T1000 (cell line): ENCODE data around the gene PLA2G12B.
"Not testable (repeated sequence)": the region's sequence is repeated elsewhere in the genome, so short reads cannot be mapped to it uniquely, and the experiment has no call there.

Experiments used
- DNase-seq: peaks from one replicate; lab custom pipeline; 2025; ENCODE audit warnings: mixed read lengths; lab: John Stamatoyannopoulos, UW

Gene PLA2G12B

GRCh38 chr10:72954596-72955554 is at the start of gene PLA2G12B:
Gene PLA2G12B (minus strand): TSS chr10:72954806. CDS start chr10:72954685, 121 bp downstream.
- DNase-seq = no peak

DNA sequence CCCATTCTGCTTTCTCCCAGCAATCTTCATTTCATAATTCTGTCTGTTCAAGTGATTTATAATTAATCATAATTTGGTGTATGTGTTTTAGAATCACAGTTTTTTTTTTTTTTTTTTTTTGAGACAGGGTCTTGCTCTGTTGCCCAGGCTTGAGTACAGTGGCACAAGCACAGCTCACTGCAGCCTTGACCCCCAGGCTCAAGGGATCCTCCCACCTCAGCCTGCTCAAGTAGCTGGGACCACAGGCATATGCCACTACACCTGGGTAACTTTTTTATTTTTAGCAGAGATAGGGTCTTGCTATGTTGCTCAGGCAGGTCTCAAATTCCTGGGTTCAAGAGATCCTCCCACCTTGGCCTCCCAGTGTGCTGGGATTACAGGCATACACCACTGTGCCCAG is 49.2 kb upstream of the PLA2G12B start:
- DNase-seq = no peak

DNA sequence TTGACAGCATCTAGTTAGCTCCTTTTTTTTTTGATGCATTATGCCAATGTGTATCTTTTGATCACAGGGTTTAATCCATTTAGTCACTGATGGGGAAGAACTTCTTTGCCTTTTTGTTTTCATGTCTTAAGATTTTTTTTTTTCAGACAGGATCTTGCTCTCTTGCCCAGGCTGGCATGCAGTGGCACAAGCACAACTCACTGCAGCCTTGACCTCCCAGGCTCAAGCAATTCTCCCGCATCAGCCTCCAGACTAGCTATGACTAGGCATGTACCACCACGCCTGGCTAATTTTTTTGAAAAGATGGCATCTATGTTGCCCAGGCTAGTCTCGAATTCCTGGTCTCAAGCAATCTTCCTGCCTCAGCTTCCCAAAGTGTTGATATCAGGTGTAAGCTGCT is 46.4 kb upstream of the PLA2G12B start:
- no peak for DNase-seq

DNA sequence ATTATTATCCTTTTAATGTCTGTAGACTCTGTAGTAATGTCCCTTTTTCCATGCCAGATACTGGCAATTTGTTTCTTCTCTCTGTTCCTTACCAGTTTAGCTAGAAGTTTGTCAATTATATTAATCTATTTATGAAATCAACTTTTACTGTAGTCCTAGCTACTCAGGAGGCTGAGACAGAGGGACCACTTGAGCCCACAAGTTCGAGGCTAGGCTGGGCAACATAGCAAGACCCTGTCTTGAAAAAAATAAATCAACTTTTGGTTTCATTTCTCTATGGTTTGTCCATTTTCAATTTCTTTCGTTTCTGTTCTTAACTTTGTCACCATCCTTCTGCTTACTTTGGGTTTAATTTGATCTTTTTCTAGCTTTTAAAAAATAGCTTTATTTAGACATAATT is 42.5 kb upstream of the PLA2G12B start:
- DNase-seq = no peak

- DNase-seq = not testable (repeated sequence)
Measured at GRCh38 chr10:72995459-72995858, 40.9 kb upstream of the PLA2G12B start.

DNA sequence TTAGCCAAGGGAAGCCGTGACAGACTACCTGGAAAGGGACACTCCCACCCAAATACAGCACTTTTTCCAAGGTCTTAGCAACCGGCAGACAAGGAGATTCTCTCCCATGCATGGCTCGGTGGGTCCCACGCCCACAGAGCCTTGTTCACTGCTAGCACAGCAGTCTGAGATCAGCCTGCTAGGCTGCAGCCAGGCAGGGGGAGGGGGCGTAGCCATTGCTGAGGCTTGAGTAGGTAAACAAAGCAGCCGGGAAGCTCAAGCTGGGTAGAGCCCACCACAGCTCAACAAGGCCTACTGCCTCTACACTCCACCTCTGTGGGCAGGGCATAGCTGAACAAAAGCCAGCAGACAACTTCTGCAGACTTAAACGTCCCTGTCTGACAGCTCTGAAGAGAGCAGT is 35.2 kb upstream of the PLA2G12B start:
- not testable (repeated sequence) for DNase-seq

DNA sequence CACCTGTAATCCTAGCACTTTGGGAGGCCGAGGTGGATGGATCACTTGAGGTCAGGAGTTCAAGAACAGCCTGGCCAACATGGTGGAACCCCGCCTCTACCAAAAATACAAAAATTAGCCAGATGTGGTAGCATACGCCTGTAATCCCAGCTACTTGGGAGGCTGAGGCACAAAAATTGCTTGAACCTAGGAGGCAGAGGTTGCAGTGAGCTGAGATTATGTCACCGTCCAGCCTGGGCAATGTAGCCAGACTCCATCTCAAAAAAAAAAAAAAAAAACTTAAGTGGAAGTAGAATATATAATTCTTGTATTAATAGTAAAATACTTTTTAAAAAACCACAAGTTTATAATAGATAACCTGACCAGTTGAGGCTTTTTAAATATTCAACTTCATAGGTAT is 30.0 kb upstream of the PLA2G12B start:
- not testable (repeated sequence) for DNase-seq

GRCh38 chr10:72981882-72982529 is 27.4 kb upstream of the PLA2G12B start:
- no peak for DNase-seq

- DNase-seq = no peak
Measured at GRCh38 chr10:72981028-72981881, 26.6 kb upstream of the PLA2G12B start.

GRCh38 chr10:72980348-72980747 is 25.7 kb upstream of the PLA2G12B start:
- DNase-seq = no peak

- no peak for DNase-seq
Measured at GRCh38 chr10:72979709-72980108, 25.1 kb upstream of the PLA2G12B start.

DNA sequence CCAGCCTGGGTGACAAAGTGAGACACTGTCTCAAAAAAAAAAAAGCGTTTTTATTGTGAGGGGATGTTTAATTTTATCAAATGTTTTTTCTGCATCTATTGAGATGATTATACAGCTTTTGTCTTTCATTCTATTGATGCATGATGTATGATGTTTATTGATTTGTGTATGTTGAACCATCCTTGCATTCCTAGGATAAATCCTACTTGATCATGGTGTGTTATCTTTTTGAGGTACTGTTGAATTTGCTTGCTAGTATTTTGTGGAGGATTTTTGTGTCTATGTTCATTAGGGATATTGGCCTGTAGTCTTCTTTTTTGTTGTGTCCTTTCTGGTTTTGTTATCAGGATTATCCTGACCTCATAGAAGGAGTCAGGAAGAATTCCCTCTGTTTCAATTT is 22.3 kb upstream of the PLA2G12B start:
- DNase-seq = no peak

DNA sequence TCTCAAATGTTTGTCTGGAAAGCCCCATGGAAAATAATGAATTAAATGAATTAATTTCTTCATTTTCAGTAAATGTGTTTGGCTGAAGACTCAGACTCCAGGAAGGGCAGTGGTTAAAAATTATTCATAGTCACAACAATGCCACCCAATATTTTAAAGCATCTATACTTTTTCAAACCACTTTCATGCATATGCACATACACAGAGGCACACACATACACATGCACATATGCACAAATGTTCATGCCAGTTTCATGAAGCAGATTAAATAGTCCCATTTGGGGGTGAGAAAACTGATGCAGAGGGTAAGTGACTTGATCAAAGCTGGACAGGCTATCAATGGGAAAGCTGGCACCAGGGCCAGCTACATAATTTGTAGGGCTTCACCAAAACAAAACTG is 1.4 kb upstream of the PLA2G12B start:
- DNase-seq = no peak

DNA sequence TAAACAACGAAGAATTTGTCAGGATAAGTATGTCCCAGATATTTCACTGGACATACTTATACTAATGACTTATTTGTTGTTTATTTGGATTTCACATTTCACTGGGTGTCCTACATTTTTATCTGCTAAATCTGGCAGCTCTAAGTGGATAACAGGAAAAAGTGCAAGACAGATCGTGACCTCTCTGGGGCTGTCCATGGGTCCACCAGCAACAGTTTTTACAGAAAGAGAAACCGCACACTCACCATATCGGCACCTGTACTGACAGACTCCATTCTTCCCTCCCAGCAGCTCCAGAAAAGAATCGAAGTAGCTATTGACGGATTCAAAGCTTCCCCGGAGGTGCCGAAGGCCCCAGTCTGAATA is 393 bp downstream of the PLA2G12B start:
- DNase-seq = no peak

DNA sequence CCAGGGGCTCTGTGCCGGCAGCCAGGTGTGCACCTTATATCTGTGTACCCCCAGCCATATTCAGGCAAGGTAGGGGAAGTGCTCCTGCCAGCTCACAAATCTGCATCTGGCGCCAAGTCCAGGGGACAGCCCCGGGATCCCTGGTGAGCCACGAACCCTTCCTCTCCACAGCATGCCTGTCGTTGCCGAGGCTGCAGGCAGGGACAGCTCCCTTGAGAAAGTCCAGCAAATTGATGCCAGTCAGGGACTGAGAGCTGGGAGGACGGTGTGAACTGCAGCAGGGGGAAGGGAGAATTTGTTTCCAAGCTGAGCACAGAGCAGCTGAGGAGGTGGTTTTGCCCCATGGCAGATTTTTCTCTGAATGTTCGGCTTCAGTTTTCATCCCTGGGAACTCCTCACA is 919 bp downstream of the PLA2G12B start:
- no peak for DNase-seq

GRCh38 chr10:72952642-72953158 is 1.9 kb downstream of the PLA2G12B start:
- no peak for DNase-seq

GRCh38 chr10:72952189-72952588 is 2.4 kb downstream of the PLA2G12B start:
- DNase-seq = no peak

- DNase-seq = no peak
Measured at GRCh38 chr10:72951760-72952159, 2.8 kb downstream of the PLA2G12B start.

DNA sequence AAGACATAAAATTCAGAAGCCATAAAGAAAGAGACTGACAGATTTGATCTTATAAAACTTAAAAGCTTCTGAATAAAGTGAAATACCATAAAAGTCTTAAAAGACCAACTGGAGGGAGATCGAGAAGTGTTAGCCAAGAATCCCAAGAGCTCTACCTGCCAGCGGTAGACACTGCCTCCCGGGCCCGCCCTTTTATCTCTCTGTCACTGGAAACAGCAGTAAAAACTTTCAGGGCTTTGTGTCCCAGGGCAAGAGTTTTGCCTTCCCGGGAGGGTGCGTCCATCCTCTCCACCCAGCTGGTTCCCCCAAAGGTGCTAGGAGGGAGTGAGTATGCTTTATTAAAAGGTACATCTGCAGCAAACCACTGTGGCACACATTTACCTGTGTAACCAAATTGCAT is 5.8 kb downstream of the PLA2G12B start:
- no peak for DNase-seq

- no peak for DNase-seq
Measured at GRCh38 chr10:72946963-72947362, 7.6 kb downstream of the PLA2G12B start.

DNA sequence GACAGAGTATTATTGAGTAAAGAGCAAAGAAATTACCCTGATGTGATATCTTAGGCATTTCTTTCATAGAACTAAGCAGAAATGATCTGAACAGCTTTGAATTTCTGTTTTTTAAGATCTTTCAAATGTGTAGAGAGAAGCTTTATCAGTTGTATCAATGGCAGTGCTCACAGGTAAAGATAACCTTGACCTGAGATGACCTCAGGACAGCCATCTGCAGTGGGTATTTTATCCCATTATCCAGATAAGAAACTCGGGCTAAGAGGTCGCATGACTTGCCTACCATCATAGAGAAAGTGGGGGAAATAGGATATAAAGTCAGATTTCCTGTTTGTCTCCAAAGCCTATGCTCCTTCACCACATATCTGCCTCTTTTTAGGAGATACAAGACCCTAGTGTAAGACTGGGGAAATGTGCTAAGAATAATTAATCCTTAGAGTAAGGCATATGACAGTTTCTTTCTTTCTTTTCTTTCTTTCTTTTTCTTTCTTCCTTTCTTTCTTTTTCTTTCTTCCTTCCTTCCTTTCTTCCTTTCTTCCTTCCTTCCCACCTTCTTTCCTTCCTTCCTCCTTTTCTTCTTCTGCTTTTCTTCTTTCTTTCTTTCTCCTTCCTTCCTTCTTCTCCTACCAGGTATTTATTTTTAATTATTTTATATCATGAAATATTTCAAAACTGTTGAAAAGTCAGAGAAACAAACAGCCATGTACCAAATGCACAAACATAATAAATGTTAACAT is 10.9 kb downstream of the PLA2G12B start:
- no peak for DNase-seq
